ENCODE results near the gene PTPRS.

The PTPRS gene

GRCh38 chr19:5319516-5319915 is 21.1 kb downstream of the PTPRS start:
- no peak overlapping the region for H3K4me3 ChIP-seq (ENCODE audit: low read depth, low read length)
- no peak for TF ChIP-seq CTCF (IDR thresholded peaks at IDR 0.05; ENCODE audit: control insufficient read depth, extremely low read depth, insufficient read depth)
- no peak for DNase-seq (ENCODE audit: low read depth)

GRCh38 chr19:5318306-5318705 is 22.3 kb downstream of the PTPRS start:
- no peak overlapping the region for H3K4me3 ChIP-seq (ENCODE audit: low read depth, low read length)
- DNase-seq (ENCODE audit: low read depth): no peak
- TF ChIP-seq CTCF (IDR thresholded peaks at IDR 0.05; ENCODE audit: control insufficient read depth, extremely low read depth, insufficient read depth): no peak

GRCh38 chr19:5317321-5317720 is 23.3 kb downstream of the PTPRS start:
- no peak for DNase-seq (ENCODE audit: low read depth)
- H3K4me3 ChIP-seq (ENCODE audit: low read depth, low read length): no peak overlapping the region
- TF ChIP-seq CTCF (IDR thresholded peaks at IDR 0.05; ENCODE audit: control insufficient read depth, extremely low read depth, insufficient read depth): no peak

GRCh38 chr19:5316138-5316537 is 24.5 kb downstream of the PTPRS start:
- TF ChIP-seq CTCF (IDR thresholded peaks at IDR 0.05; ENCODE audit: control insufficient read depth, extremely low read depth, insufficient read depth): no peak
- no peak overlapping the region for H3K4me3 ChIP-seq (ENCODE audit: low read depth, low read length)
- no peak for DNase-seq (ENCODE audit: low read depth)

- no peak overlapping the region for H3K4me3 ChIP-seq (ENCODE audit: low read depth, low read length)
- TF ChIP-seq CTCF (IDR thresholded peaks at IDR 0.05; ENCODE audit: control insufficient read depth, extremely low read depth, insufficient read depth): no peak
- no peak for DNase-seq (ENCODE audit: low read depth)
Observed at GRCh38 chr19:5314907-5315298, 25.7 kb downstream of the PTPRS start.

- H3K4me3 ChIP-seq (ENCODE audit: low read depth, low read length): no peak overlapping the region
- no peak for DNase-seq (ENCODE audit: low read depth)
- TF ChIP-seq CTCF (IDR thresholded peaks at IDR 0.05; ENCODE audit: control insufficient read depth, extremely low read depth, insufficient read depth): no peak
Observed at GRCh38 chr19:5314012-5314906, 26.4 kb downstream of the PTPRS start.

GRCh38 chr19:5313307-5313706 is 27.3 kb downstream of the PTPRS start:
- no peak for DNase-seq (ENCODE audit: low read depth)
- TF ChIP-seq CTCF (IDR thresholded peaks at IDR 0.05; ENCODE audit: control insufficient read depth, extremely low read depth, insufficient read depth): no peak
- no peak overlapping the region for H3K4me3 ChIP-seq (ENCODE audit: low read depth, low read length)

All from LNCaP clone FGC (cell line).